ENCODE data around the gene PRTN3.

DNA sequence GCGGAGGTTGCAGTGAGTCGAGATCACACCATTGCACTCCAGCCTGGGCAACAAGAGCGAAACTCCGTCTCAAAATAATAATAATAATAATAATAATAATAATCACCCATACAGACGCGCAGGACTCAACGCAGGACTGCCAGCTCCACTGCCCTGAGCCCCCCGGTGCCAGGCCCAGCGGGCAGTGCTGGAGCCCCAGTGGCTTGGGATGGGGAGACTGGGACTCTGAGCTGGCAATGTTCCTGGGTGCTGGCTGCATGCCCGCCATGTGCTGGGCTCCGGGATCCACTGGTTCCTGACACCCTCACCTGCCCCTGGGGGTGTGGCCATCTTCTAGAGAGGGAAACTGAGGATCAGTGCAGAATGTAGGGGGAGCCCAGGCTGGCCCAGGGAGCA, 13.5 kb upstream of the PRTN3 start:
- TF ChIP-seq, protein P1, sequence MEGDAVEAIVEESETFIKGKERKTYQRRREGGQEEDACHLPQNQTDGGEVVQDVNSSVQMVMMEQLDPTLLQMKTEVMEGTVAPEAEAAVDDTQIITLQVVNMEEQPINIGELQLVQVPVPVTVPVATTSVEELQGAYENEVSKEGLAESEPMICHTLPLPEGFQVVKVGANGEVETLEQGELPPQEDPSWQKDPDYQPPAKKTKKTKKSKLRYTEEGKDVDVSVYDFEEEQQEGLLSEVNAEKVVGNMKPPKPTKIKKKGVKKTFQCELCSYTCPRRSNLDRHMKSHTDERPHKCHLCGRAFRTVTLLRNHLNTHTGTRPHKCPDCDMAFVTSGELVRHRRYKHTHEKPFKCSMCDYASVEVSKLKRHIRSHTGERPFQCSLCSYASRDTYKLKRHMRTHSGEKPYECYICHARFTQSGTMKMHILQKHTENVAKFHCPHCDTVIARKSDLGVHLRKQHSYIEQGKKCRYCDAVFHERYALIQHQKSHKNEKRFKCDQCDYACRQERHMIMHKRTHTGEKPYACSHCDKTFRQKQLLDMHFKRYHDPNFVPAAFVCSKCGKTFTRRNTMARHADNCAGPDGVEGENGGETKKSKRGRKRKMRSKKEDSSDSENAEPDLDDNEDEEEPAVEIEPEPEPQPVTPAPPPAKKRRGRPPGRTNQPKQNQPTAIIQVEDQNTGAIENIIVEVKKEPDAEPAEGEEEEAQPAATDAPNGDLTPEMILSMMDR (IDR thresholded peaks at IDR 0.05), result no peak
- no peak for TF ChIP-seq EP300 (IDR thresholded peaks at IDR 0.05)

All from tibial nerve (tissue), 4 donors.